Activated B cell treated with CpG ODN at 0.5 μM for 24 hours (primary cell): ENCODE measurements around the gene TRHDE. TPM values are rescaled to one million over a fixed set of nuclear protein-coding genes. Genes with fewer than 3 reads are reported as not detected.

Source experiments
- ATAC-seq: fragments of 200-7000 bp; cut with Tn5 transposase; one replicate; pipeline ENCODE4 v1.10.0; 2021; ENCODE audit warnings: low read depth, mild to moderate bottlenecking, moderate library complexity
- CTCF ChIA-PET: fragments of 350-600 bp; sonication (Branson Sonifier 250); formaldehyde crosslinking; loops from one replicate; lab custom pipeline; 2021; ENCODE audit warnings: antibody characterized with exemption; lab: Charles Lee
- POLR2A ChIA-PET: fragments of 350-600 bp; sonication (Branson Sonifier 250); formaldehyde crosslinking; loops from one replicate; lab custom pipeline; 2021; ENCODE audit warnings: antibody characterized with exemption; lab: Charles Lee
- DNase-seq: peaks from one replicate; pipeline ENCODE4 v3.0.0; 2022
- H3K27ac Mint-ChIP-seq: one replicate; pipeline ENCODE4 v1.8.0; 2020; ENCODE audit warnings: mixed read lengths
- H3K27me3 Mint-ChIP-seq: one replicate; pipeline ENCODE4 v1.8.0; 2021; ENCODE audit warnings: mixed read lengths
- H3K36me3 Mint-ChIP-seq: one replicate; pipeline ENCODE4 v1.8.0; 2021; ENCODE audit warnings: low read depth, mixed read lengths
- H3K4me1 Mint-ChIP-seq: one replicate; pipeline ENCODE4 v1.8.0; 2021; ENCODE audit warnings: mixed read lengths
- H3K4me3 Mint-ChIP-seq: one replicate; pipeline ENCODE4 v1.8.0; 2020; ENCODE audit warnings: mild to moderate bottlenecking, mixed read lengths
- H3K9me3 Mint-ChIP-seq: one replicate; pipeline ENCODE4 v1.8.0; 2020; ENCODE audit warnings: mixed read lengths
- intact Hi-C: fragments of 100-400 bp; cut with micrococcal nuclease; formaldehyde crosslinking; loops from one replicate; pipeline ENCODE4 v1.15.1; 2024
- total RNA-seq: library from RNA; stranded (reverse); gene quantifications from 2 replicates; pipeline ENCODE4 v1.2.3, GENCODE V29; 2022
- TF ChIP-seq, protein P1 (sequence below): fragments of 200-600 bp; IDR thresholded peaks from one replicate; pipeline ENCODE4 v1.8.0; 2022; ENCODE audit warnings: antibody characterized with exemption, mild to moderate bottlenecking

TRHDE gene
- total RNA-seq, 1 donor from 2014 or later = not detected

DNA sequence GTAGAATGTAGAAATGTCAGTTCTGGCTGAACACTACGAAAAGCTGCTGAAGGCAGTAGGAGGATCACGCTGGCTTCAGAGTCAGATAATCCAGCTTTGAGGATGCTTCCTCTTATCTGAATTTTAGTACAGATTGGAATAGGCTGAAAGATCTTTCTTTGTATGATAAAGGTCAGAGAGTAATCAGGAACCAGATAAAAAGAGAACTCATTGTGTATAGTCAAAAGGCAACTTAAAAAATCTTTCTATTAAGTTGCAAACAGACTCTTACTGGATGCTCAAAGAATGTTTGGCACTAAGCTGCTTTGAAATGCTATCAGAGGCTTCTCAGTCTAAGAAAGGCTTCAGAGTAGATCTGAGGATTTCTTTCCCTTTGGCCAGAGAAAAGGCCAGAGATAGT is 21.8 kb upstream of the TRHDE start:
- H3K9me3 Mint-ChIP-seq = peaks cover 14% of the 10 kb centered on the region
- TF ChIP-seq, protein P1, sequence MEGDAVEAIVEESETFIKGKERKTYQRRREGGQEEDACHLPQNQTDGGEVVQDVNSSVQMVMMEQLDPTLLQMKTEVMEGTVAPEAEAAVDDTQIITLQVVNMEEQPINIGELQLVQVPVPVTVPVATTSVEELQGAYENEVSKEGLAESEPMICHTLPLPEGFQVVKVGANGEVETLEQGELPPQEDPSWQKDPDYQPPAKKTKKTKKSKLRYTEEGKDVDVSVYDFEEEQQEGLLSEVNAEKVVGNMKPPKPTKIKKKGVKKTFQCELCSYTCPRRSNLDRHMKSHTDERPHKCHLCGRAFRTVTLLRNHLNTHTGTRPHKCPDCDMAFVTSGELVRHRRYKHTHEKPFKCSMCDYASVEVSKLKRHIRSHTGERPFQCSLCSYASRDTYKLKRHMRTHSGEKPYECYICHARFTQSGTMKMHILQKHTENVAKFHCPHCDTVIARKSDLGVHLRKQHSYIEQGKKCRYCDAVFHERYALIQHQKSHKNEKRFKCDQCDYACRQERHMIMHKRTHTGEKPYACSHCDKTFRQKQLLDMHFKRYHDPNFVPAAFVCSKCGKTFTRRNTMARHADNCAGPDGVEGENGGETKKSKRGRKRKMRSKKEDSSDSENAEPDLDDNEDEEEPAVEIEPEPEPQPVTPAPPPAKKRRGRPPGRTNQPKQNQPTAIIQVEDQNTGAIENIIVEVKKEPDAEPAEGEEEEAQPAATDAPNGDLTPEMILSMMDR = no peak
- DNase-seq (no peak), ATAC-seq (no peak)
- H3K27ac Mint-ChIP-seq = no peak overlapping the region
- H3K27me3 Mint-ChIP-seq = no peaks in the 10 kb centered on the region
- ChIA-PET POLR2A (no interaction called here), CTCF (no interaction called here)
- no peaks in the 10 kb centered on the region for H3K4me1 Mint-ChIP-seq
- no peak overlapping the region for H3K4me3 Mint-ChIP-seq
- H3K36me3 Mint-ChIP-seq = no peaks in the 10 kb centered on the region
- intact Hi-C loops = no loop called here

- Mint-ChIP-seq H3K9me3 (peaks cover 3% of the 10 kb centered on the region), H3K4me1 (no peaks in the 10 kb centered on the region), H3K27me3 (no peaks in the 10 kb centered on the region), H3K36me3 (no peaks in the 10 kb centered on the region), H3K4me3 (no peak overlapping the region), H3K27ac (no peak overlapping the region)
- ChIA-PET POLR2A (no interaction called here), CTCF (no interaction called here)
- no peak for DNase-seq
- TF ChIP-seq, protein P1 = no peak
- intact Hi-C loops = no loop called here
- no peak for ATAC-seq
These were observed 15.4 kb upstream of the TRHDE start for GRCh38 chr12:72256725-72257124.

DNA sequence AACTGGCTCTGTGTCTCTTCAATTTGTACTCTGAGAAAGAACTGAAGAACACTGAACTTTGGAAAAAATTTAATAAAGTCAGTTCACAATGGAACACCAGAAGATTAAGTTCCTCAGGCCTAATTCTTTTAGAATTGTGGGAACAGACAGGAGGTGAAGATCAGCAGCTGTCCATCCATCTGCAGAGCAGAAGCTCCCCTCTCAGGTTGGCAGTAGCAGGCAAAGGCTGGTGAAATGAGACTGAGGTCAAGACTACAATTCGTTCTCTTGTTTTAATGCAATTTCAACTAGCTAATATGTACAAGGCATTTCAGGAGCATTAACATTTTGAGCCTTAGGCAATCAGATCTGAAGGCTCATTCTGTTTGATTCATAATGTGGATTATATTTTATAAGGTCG is 10.3 kb upstream of the TRHDE start:
- CTCF ChIA-PET = no interaction called here
- DNase-seq (no peak), ATAC-seq (no peak)
- TF ChIP-seq, protein P1 = no peak
- Mint-ChIP-seq H3K4me3 (no peak overlapping the region), H3K27ac (no peak overlapping the region), H3K27me3 (no peaks in the 10 kb centered on the region), H3K4me1 (no peaks in the 10 kb centered on the region), H3K36me3 (no peaks in the 10 kb centered on the region), H3K9me3 (no peaks in the 10 kb centered on the region)
- intact Hi-C loops = no loop called here
- POLR2A ChIA-PET = no interaction called here

- ChIA-PET POLR2A (no interaction called here), CTCF (no interaction called here)
- intact Hi-C loops = no loop called here
- Mint-ChIP-seq H3K27me3 (peaks cover 3% of the 10 kb centered on the region), H3K27ac (no peak overlapping the region), H3K4me3 (no peak overlapping the region), H3K36me3 (no peaks in the 10 kb centered on the region), H3K4me1 (no peaks in the 10 kb centered on the region), H3K9me3 (no peaks in the 10 kb centered on the region)
- ATAC-seq (no peak), DNase-seq (no peak)
- TF ChIP-seq, protein P1 = no peak
These were observed 7.5 kb upstream of the TRHDE start for GRCh38 chr12:72264548-72265175.

- peaks cover 4% of the 10 kb centered on the region for H3K4me1 Mint-ChIP-seq
- TF ChIP-seq, protein P1 = no peak
These were observed 4.2 kb upstream of the TRHDE start for GRCh38 chr12:72267974-72268373.

More at GRCh38 chr12:72267974-72268373, 4.2 kb upstream of the TRHDE start:
- ChIA-PET POLR2A (no interaction called here), CTCF (no interaction called here)
- Mint-ChIP-seq H3K27me3 (peaks cover 22% of the 10 kb centered on the region), H3K4me3 (no peak overlapping the region), H3K27ac (no peak overlapping the region), H3K36me3 (no peaks in the 10 kb centered on the region), H3K9me3 (no peaks in the 10 kb centered on the region)
- no peak for DNase-seq
- intact Hi-C loops = no loop called here
- ATAC-seq = no peak
